ENCODE data around the gene PHF23. TPM values are rescaled to one million over a fixed set of nuclear protein-coding genes. Genes with fewer than 3 reads are reported as not detected.

PHF23 gene
- total and polyA plus RNA-seq, 9 of the 15 experiments (the other 6 are each of a cell fraction or from before 2014, with no cell fraction given): 7.4 to 87.5 (median 33.7) TPM

GRCh38 chr17:7242717-7243452, 3.6 kb upstream of the PHF23 start (continued):
- TF ChIP-seq, protein P1, sequence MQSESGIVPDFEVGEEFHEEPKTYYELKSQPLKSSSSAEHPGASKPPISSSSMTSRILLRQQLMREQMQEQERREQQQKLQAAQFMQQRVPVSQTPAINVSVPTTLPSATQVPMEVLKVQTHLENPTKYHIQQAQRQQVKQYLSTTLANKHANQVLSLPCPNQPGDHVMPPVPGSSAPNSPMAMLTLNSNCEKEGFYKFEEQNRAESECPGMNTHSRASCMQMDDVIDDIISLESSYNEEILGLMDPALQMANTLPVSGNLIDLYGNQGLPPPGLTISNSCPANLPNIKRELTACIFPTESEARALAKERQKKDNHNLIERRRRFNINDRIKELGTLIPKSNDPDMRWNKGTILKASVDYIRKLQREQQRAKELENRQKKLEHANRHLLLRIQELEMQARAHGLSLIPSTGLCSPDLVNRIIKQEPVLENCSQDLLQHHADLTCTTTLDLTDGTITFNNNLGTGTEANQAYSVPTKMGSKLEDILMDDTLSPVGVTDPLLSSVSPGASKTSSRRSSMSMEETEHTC (IDR thresholded peaks at IDR 0.05): peak; percentile 99
- TF ChIP-seq SMARCA4 (IDR thresholded peaks at IDR 0.05): no peak
- peak; percentile 45; the same call in 1 of the 2 replicates for TF ChIP-seq POLR2G (IDR thresholded peaks at IDR 0.05; ENCODE audit: low read depth, low read length)
- no peak for TF ChIP-seq NEUROD1 (IDR thresholded peaks at IDR 0.05; ENCODE audit: borderline replicate concordance, low read depth, low read length, partially characterized antibody)
- TF ChIP-seq NCOR1 (IDR thresholded peaks at IDR 0.05): peak; percentile 72
- 0 out of 2 replicates have a peak, but pooled peaks have one; percentile 30 for TF ChIP-seq ZNF431 (CRISPR knock-in tag; IDR thresholded peaks at IDR 0.05)
- peak; percentile 72 for TF ChIP-seq REST (IDR thresholded peaks at IDR 0.05; ENCODE audit: borderline replicate concordance)
- TF ChIP-seq REST (CRISPR knock-in tag; IDR thresholded peaks at IDR 0.05; ENCODE audit: low read depth): no peak
- TF ChIP-seq SFPQ (IDR thresholded peaks at IDR 0.05; ENCODE audit: low read depth, low read length): peak; percentile 69; the same call in 1 of the 2 replicates
- TF ChIP-seq CBX5 (IDR thresholded peaks at IDR 0.05; ENCODE audit: borderline replicate concordance, low read depth): no peak
- no peak for TF ChIP-seq CREB3 (tag; conservative IDR thresholded peaks at IDR 0.05; ENCODE audit: low read depth)
- TF ChIP-seq CREM (IDR thresholded peaks at IDR 0.05; ENCODE audit: low read depth): peak; percentile 83
- TF ChIP-seq ZC3H8 (IDR thresholded peaks at IDR 0.05): no peak
- TF ChIP-seq POLR2A (conservative IDR thresholded peaks at IDR 0.05): peak; percentile 76
- no peak for TF ChIP-seq ZNF445 (CRISPR knock-in tag; IDR thresholded peaks at IDR 0.05; ENCODE audit: low read depth)
- TF ChIP-seq LARP7 (IDR thresholded peaks at IDR 0.05): no peak
- TF ChIP-seq ZZZ3 (IDR thresholded peaks at IDR 0.05): no peak

All from K562 (cell line).